ENCODE measurements around the gene SRP14. TPM values are rescaled to one million over a fixed set of nuclear protein-coding genes. Genes with fewer than 3 reads are reported as not detected.

Gene SRP14
- total RNA-seq, 1 experiment from 2014 or later = 168 TPM

- ChIA-PET CTCF (interaction anchor here (1.0 kb wide), 1 partner anchor 251 kb away, joined by 4 read pairs; no protein-coding TSS in a partner anchor), RAD21 (ENCODE audit: low non-redundant PET in 1 of 2, low total read pairs in 2 of 2, uncharacterized antibody in 2 of 2, unreplicated experiment in 2 of 2) (no interaction called here), POLR2A (interaction anchor here (0.7 kb wide), 1 partner anchor 11 kb away, joined by 3 read pairs; no protein-coding TSS in a partner anchor)
- H3K9me2 ChIP-seq (ENCODE audit: insufficient read depth) = no peaks in the 10 kb centered on the region
- BruUV-seq (replicated peaks) = no TSS peak
- intact Hi-C loops (cut with micrococcal nuclease) = loop anchor here (10.0 kb wide), 1 partner anchor 343 kb away; no protein-coding TSS in a partner anchor
- H3K36me3 ChIP-seq (ENCODE audit: control insufficient read depth in 1 of 2, insufficient read depth in 2 of 2, low read length in 2 of 2) = peaks cover 30 to 49% of the 10 kb centered on the region in 2 experiments; a peak in 3 of 4 replicates
- H3K4me3 ChIP-seq (replicated peaks in 1 of 2; ENCODE audit: low read depth in 1 of 2, low read length in 2 of 2) = no peak overlapping the region
- no peaks in the 10 kb centered on the region for H3K9me3 ChIP-seq (ENCODE audit: control insufficient read depth in 1 of 2, insufficient read depth in 1 of 2, low read depth in 1 of 2, low read length in 2 of 2)
- H3K9ac ChIP-seq (ENCODE audit: low read length) = no peak overlapping the region
- no peaks in the 10 kb centered on the region for H3K4me1 ChIP-seq (ENCODE audit: control insufficient read depth in 1 of 2, insufficient read depth in 2 of 2, low read length in 2 of 2)
- DNase-seq (ENCODE audit: low read depth, low spot score) (no peak), ATAC-seq (no peak)
- H3K4me2 ChIP-seq (ENCODE audit: low read length) = no peak overlapping the region
- H3K79me2 ChIP-seq (ENCODE audit: insufficient read depth, low read length) = no peaks in the 10 kb centered on the region
- H2AFZ ChIP-seq (ENCODE audit: low read depth, low read length, poor library complexity, severe bottlenecking) = no peak overlapping the region
- no peaks in the 10 kb centered on the region for H4K20me1 ChIP-seq (ENCODE audit: insufficient read depth)
- H3K27me3 ChIP-seq (ENCODE audit: insufficient read depth, low read length) = no peaks in the 10 kb centered on the region
- TF ChIP-seq ATF3 (IDR thresholded peaks at IDR 0.05) (no peak), EGR1 (IDR thresholded peaks at IDR 0.05; ENCODE audit: low read depth) (no peak), ELF1 (IDR thresholded peaks at IDR 0.05; ENCODE audit: borderline replicate concordance, low read depth) (no peak), TCF7L2 (IDR thresholded peaks at IDR 0.05; ENCODE audit: borderline replicate concordance, extremely low read depth, insufficient read depth, insufficient read length) (no peak), POLR2AphosphoS5 (IDR thresholded peaks at IDR 0.05; ENCODE audit: low read depth, low read length) (no peak), JUND (IDR thresholded peaks at IDR 0.05) (no peak), FOSL1 (IDR thresholded peaks at IDR 0.05; ENCODE audit: low read depth) (no peak), YY1 (IDR thresholded peaks at IDR 0.05; ENCODE audit: extremely low read depth, insufficient replicate concordance, low read depth, low read length) (no peak), REST (IDR thresholded peaks at IDR 0.05; ENCODE audit: low read depth) (no peak), RAD21 (IDR thresholded peaks at IDR 0.05; ENCODE audit: low read depth) (no peak)
- no peak overlapping the region for H3K27ac ChIP-seq (ENCODE audit: low read depth, low read length)
Observed at GRCh38 chr15:40028193-40028592, 10.8 kb downstream of the SRP14 start.
